HG03378 (cell line): ENCODE data around the gene ABCC9.
"Not testable (repeated sequence)": the region's sequence is repeated elsewhere in the genome, so short reads cannot be mapped to it uniquely, and the experiment has no call there.

Source experiments
- ATAC-seq: cut with Tn5 transposase; IDR thresholded peaks from one replicate; pipeline ENCODE4 v1.9.1; 2021; ENCODE audit warnings: mild to moderate bottlenecking, moderate library complexity; ENCODE audit not compliant: unreplicated experiment

ABCC9 gene

DNA sequence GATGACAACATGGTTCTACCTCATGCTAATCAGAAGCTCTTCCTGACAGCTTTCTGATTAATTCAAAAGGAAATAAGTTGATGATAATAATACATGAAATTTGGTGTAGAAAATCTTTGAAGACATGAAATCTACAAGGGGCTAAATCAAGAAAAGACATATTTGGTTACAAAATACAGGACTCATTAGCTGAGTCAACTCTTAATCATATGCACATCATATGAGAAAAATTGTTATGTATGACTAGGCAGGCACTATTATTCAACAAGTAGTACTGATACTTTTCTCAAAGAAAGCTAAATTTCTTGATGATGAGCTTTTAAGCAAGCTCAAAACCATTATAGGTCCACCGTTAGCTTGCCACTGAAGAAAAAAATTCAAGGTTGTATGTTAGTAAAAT lies 7.1 kb downstream of the ABCC9 start:
- ATAC-seq = no peak

DNA sequence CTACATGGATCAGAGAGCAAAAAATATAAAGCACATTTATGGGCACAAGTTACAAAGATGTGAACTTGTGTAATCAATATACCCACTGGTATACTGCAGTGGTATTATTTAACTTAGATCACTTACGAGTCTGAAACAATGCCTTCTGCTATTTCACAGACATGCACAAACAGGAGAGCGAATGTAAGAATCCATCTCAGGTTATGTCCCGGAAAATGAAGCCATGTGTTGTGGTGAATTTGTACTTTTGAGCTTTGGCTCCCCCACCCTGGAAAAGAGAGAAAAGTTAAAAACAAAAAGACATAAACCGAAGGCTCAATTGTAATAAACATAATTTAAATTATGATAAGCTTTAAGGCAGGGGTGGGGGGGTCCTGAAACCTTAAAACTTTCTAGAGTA lies 7.6 kb downstream of the ABCC9 start:
- no peak for ATAC-seq

DNA sequence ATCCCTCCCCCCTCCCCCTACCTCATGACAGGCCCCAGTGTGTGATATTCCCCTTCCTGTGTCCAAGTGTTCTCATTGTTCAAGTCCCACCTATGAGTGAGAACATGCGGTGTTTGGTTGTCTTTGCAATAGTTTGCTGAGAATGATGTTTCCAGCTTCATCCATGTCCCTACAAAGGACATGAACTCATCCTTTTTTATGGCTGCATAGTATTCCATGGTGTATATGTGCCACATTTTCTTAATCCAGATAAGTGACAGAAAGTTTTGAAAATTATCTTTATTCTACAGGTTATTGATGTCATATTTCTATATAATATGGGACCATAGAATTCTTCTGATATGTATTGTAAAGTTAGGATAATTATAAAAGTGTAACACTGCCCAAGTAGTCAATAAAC lies 11.3 kb downstream of the ABCC9 start:
- not testable (repeated sequence) for ATAC-seq

DNA sequence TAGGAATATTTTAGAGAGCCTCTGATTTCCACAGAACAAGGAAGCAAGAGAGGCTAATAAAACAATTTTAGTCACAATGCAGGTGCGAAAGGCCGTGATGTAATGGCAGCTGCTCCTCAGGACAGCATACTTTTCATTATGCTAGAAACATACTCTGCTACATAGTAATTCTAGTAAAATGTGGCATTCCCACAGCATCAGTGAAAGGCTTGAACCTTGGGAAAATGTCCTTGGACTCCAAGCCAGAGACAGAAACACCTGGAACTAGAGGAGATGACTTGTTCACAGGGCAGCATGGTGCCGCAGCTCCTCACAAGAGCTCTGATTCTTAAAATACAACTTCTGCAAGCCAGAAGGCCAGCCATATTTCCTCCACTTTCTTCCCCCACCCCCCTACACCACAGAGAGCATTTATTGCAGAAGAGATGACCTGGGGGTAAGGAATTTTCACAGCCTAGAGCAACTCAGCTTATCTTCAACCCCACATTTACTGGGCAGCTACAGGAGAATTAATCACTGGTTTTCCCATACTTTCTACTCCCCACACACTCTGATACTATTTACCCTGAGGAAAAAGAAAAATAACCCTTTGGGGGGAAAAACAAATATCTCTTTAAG lies 15.8 kb downstream of the ABCC9 start:
- ATAC-seq = no peak

DNA sequence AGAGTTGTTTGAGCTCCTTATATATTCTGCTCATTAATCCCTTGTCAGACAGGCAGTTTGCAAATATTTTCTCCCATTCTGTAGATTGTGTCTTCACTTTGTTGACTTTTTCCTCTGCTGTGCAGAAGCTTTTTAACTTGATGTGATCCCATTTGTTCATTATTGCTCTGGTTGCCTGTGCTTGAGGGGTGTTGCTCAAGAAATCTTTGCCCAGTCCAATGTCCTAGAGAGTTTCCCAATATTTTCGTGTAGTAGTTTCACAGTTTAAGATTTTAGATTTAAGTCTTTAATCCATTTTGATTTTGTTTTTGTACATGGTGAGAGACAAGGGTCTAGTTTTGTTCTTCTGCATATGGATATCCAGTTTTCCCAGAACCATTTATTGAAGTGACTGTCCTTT lies 19.8 kb downstream of the ABCC9 start:
- no peak for ATAC-seq

DNA sequence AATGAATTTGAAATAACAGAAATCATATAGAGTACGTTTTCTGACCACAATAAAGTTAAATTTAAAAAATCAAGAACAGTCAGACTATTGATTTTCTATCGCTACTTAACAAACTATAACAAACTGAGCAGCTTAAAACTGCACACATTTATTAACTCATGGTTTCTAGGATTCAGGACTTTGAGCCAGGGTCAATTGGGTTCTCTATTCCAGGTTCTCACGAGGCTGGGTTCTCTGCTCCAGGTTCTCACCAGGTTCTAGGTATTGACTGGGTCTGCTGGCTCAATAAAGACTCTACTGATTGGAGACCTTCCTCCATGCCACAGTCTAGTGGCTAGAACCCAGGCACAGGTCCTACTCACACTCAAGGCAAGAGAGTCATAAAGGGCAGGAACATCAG lies 22.8 kb downstream of the ABCC9 start:
- ATAC-seq = no peak

DNA sequence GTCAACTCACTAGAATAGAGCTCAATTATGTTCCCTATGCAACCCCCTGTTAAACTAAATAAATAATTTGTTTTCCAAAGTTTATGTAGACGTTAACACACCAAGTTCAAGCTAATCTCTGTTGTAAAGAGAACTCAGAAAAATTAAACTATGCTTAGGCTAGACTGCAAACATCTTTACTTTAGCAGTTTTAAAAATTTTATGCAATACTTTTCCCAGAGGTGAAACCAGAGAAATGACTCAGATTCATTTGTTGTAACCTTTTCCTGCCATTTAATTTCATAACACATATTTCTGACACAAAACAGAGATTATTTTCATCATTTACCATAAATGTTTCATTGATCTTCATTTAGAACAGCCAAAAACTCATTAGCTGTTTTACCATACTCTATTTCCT lies 27.4 kb downstream of the ABCC9 start:
- ATAC-seq = no peak

DNA sequence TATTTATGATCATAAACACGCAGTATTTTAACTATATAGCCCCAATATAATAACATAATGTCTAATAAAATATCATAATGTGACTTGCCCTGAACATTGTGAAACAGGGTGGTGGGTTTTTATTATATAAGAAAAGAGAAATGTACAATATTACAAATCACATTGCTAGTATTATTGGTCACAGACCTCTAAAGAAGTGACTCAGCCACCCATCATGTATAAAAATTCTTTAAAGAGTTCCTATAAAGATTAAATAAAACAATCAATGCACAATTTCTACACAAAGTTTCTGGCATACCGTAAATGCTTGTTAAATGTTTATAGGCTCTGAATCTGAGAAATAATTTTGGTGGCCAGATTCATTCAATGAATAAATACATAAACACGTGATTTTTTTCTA lies 28.9 kb downstream of the ABCC9 start:
- ATAC-seq = no peak

DNA sequence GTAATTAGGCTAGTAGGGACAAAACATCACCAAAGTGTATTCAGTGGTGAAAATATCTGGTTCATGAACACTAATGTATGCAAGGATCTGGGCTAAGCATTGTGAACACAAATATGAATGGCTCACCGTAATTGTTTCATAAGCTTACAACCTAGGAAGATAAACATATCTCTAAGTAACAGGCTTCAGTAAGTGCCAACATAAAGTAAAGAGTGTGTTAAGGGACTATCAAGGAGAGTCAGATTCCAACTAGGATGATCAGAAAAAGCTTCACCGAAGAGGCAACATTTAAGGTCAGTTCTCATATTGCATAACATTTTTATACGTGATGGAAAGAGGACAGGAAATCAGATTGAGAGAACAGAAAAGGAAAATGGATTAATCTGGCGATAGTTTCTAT lies 29.4 kb downstream of the ABCC9 start:
- no peak for ATAC-seq

DNA sequence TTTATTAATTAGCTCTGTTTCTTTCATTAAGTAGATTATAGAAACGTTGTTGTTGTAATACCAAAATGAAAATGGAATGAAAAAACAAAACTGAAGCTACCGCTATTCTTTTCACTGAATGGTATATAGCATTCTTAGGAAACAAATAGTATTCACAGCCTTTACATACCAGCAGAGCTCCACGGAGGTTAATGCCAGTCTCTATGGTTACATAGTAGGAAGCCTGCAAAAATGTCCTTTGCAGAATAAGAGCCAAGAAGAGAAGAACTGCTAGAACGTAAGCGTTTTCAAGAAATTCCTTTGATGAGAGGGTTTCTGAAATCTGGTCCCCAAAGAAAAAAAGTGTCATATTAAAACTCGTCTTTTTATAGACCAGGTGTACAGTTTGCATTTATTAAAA lies 30.6 kb downstream of the ABCC9 start:
- no peak for ATAC-seq

DNA sequence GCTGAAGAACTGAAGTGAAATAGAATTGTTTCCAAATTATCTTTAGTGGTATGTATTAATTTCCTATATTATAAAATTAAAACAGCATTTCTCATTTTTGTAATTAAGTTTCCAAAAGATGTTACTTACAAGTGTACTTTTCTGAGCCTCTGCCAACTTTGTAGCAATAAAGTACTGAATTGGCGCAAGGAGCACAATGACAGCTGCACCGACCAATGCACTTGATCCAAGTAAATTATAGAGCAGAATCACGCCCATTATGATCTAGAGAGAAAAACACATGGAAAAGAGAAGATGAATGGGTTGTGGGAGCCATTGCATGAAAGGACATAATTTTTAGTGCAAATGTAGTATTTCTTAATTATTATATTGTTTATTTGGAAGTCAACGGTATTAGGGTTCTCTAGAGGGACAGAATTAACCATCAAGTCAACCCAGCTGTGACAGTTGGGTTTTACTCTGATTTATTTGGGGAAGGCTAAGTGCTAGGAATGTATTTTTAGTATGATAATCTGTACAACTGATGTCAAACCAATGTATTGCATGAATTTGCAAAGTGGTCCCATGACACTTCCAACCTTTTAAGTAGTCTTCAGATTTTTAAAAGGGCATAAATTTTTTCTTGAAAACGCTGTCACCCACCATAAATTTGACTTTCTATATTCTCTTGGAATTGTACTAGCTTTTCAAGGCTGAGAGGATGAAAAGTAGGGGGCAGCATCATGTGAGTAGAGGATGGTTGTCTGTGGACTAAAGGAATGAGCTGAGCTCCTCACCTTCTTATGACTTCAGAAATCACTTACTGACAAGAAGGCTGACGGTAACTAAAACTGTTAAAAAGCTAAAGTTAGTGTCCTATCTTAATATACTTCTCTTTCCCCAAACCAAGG lies 33.0 kb downstream of the ABCC9 start:
- ATAC-seq = no peak

DNA sequence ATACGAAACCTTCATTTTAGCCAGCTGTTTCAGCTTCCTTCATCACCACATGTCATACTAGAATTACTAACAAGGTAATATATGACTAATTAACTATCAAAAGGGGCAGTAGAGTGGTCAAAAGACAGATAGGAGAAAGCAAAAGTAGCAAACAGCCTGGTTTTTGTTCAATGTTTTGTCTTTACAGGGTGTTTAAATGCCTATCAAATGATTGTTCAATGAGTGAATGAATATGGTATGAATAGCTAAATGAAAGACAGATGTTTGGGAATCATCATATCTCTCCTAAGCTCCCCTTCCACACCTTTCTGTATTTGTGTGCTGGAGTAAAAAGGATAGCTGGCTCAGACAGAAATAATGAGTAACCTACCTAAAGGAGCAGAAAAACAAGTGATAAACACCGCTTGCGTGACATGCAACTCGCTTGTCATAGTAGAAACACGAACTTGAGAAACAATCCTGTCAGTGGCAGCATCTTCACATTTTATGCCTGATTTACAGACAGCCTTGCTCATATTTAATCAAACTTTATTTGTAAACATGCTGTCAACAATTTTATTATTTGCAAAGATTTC lies 34.2 kb downstream of the ABCC9 start:
- no peak for ATAC-seq

DNA sequence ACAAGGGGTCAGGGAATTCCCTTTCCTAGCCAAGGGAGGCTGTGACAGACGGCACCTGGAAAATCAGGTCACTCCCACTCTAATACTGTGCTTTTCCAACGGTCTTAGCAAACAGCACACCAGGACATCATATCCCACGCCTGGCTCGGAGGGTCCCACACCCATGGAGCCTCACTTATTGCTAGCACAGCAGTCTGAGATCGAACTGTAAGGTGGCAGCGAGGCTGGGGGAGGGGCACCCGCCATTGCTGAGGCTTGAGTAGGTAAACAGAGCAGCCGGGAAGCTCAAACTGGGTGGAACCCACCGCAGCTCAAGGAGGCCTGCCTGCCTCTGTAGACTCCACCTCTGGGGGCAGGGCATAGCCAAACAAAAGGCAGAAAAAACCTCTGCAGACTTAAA lies 41.7 kb downstream of the ABCC9 start:
- not testable (repeated sequence) for ATAC-seq

DNA sequence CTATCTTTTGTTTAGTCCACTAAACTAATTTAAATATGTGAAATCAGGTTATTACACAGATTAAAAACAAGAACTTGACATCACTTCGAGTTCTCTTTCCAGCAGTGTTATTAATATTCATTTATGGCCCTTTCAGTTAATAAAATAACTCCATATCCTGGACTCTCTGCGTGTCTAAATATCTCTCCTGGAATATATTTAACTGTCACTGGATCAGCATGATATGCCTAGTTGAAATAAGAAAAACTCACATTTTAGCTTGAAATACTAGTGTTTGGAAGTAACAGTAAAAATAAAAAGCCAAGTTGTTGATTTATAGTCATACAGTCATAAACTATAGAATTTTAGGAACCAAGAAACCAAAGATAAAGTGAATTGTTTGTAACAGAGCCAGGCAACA lies 45.6 kb downstream of the ABCC9 start:
- ATAC-seq = no peak

DNA sequence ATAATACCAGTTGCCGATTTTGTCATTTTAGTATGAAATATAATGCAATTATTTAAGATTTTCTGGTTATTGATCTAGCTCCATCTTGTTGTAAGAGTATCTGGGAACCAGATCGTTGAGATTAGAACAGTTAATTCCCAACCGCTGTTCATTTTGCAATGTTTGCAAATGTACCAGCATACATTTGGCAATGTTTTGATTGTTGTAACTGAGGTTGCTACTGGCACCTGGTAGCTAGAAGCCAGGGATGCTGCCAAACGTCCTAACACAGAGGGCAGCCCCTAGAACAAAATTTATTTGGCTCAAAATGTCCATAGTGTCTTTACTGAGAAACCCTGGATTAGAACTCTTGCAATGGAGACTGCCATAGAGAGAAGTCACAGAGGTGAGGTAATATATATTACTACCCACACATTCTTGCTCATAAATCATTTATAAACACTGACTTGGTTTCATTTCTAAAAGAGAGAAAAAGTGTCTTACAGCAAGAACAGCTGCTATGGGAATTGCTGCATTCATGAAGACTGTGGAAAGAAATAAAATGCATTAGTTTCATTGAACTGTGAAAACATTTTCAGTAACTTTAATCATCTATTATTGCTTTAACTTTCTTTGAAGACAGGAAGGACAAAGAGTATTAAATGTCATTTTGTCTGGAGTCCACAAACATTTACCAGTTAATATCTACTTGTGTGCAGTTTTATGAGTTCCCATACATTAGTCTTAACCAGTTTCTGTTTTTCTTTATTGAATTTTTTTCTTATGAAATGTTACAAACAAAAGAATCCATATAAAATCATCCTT lies 46.2 kb downstream of the ABCC9 start:
- no peak for ATAC-seq

DNA sequence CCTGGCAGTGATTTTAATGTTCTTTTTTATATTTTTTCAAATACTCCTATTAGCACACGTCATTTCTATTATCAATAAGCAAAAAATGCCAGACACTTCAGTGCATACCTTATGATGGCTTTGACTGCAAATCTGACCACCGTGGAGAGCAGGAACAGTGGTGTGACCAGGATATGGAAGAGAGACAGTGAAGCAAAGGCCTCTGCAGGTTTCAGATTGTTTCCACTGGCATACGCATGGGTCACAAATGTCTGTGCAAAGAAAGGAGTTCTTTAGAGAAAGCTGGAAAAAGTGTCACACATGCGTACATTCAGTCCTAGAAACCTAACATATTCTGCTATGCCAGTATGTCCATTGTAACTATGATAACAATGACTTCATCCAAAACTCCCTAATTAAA lies 47.3 kb downstream of the ABCC9 start:
- ATAC-seq = no peak

DNA sequence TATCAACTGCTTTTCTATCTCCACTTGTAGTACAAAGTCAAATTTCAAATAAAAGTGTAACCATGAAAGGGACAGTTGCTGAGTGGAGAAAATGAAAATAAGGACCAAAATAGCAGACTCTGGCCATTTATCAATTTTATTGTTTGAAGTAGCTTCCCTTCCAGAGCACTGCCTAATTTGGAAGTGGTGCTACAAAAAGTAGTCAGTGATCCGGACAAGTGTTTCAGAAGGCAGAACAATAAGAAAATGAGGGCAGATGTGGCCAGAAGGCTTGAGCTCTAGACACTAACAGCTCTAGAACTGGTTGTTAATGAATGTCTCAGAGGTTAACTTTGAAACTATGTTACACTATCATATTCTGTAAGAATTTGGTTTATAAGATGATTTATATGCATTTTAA lies 48.9 kb downstream of the ABCC9 start:
- ATAC-seq = no peak

DNA sequence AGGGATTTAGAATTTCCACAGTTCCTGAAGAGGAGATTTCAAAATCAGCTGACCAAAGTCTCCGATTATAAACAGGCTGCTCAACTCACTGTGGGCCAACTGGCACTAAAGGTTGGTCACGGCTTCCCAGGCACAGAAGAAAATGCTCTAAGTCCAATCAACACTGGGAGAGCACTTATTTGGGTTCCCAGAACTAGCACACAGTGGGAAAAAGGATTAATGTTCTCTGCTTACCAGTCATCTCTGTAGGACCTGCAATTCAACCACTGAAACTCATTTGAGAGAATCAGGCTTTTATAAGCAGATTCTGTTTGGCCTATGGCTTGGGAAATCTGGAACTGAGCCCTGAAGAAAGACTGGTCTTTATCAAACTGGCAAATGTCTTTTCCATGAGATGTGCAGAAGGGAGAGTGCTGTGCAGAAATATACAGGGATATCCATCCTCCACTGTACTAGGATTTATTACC lies 49.4 kb downstream of the ABCC9 start:
- ATAC-seq = no peak

DNA sequence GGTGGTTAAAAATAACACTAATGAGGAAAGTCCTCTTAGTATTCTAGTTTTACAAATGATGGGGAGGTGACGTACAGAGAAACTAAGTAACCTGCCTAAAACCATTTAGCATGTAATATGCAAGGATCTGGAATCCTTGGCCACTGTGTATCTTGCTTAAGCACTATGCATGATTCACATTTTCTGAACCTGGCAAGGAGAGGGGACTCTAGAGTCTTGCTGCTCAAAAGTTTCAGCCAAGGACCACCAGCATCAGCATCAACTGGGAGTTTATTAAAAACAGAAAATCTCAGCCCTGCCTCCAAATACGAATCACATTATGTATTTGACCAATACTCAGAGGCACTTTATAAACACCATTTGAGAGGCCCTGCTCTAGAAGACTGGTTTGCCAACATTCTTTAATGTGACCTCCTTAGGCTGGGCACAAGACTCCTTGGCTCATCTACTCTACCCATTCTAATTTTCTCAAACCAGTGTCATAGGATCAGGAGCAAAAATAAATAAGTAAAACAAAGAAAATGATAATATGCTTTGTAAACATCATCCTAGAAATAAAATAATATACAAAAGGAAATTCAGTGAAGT lies 52.9 kb downstream of the ABCC9 start:
- ATAC-seq = no peak

DNA sequence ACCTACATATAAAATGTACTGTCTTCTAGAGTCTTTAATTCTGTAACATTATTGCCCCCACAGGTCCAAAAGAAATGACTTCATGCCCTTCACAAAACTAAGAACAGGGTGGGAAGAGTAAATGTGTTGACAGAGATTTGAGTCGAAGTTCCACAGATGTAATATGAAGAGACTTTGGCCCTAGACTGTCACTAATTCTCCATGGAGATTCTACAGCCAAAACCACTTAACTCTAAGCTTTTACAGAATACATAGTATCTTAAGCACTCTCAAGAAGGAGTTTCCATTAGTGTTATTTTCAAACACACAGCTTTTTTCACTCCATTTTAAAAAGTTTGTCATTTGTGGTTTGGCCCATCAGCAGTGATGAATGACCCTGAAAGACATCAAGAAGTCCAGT lies 56.3 kb downstream of the ABCC9 start:
- no peak for ATAC-seq

DNA sequence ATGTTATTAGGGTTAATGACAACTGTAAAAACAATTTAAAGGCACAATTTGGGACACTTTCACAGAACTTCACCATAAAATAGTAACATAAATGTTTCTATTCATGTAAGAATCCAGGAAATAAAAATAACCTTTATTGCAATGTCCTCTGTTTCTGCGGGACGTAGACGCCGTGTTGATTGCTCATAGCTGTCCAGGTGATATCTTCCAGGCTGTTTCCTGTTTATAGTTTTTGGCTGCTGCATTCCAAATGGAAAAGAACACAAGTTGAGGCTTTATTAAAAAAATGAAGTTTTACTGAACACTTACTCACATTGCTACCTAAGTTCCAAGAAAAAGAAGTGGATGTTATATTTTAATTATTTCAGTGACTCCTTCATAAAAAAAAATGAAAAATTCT lies 58.6 kb downstream of the ABCC9 start:
- ATAC-seq = no peak
